ENCODE measurements around the gene C13orf42. TPM values are rescaled to one million over a fixed set of nuclear protein-coding genes. Genes with fewer than 3 reads are reported as not detected.

C13orf42 gene
- total and polyA plus RNA-seq, 2 donors (not counting 3 experiments of a cell fraction or from before 2014, with no cell fraction given), result not detected

DNA sequence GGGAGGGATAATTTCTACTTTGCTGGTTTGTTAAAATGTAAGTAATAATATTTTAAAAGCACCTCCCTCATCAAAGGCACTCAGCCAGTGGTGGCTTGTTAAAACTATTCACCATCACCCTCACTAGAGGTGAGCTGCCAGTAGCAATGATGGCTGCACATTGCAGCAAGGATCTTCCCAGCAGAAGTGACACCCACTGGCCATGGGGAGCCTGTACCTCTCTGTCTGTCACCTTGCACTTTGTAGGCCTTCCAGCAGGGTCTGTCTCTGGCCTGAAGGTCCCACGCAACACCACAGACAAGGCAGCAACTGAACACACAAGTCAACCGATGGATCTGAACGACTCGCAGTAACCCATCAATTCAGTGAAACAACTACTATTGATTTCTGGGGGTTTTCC is 47.3 kb upstream of the C13orf42 start:
- ChIA-PET CTCF (interaction anchor here (1.5 to 10.6 kb wide), 3 partner anchors 10 to 129 kb away, joined by 4 to 378 read pairs (median 16); no protein-coding TSS in a partner anchor), POLR2A (interaction anchor here (0.7 kb wide), 1 partner anchor 9 kb away, joined by 3 read pairs; no protein-coding TSS in a partner anchor)
- no peak overlapping the region for H3K4me2 ChIP-seq (ENCODE audit: insufficient read depth, low read length)
- no TSS peak for BruUV-seq (replicated peaks)
- intact Hi-C loops (cut with micrococcal nuclease) (no loop called here), dilution Hi-C loops (cut with MboI; ENCODE audit: extremely low pct_ligation_motif_present, low sequenced_read_pairs) (no loop called here)
- H3K79me2 ChIP-seq (ENCODE audit: control insufficient read depth, insufficient read depth, low read length), result no peaks in the 10 kb centered on the region
- FAIRE-seq, result no peak
- H3K9me3 ChIP-seq (replicated peaks; ENCODE audit: control insufficient read depth, insufficient read depth, low read length), result no peaks in the 10 kb centered on the region
- peaks cover 7% of the 10 kb centered on the region for H3K4me1 ChIP-seq (ENCODE audit: control insufficient read depth, extremely low read depth, insufficient read depth, low read length)
- no peak for TF ChIP-seq FOS (IDR thresholded peaks at IDR 0.05; ENCODE audit: borderline replicate concordance, insufficient read depth, low read length)
- TF ChIP-seq MYC (IDR thresholded peaks at IDR 0.05; ENCODE audit: low read depth, low read length), result no peak
- no peak for TF ChIP-seq EZH2 (IDR thresholded peaks at IDR 0.05; ENCODE audit: borderline replicate concordance, low read depth, low read length, severe bottlenecking)
- TF ChIP-seq POLR2A (IDR thresholded peaks at IDR 0.05; ENCODE audit: low read depth, low read length), result no peak
- TF ChIP-seq, protein P1, sequence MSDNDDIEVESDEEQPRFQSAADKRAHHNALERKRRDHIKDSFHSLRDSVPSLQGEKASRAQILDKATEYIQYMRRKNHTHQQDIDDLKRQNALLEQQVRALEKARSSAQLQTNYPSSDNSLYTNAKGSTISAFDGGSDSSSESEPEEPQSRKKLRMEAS (IDR thresholded peaks at IDR 0.05; ENCODE audit: insufficient read depth, insufficient read length), result no peak
- no peak overlapping the region for H3K9ac ChIP-seq (replicated peaks; ENCODE audit: extremely low read depth, insufficient read depth, low read length)
- H2AFZ ChIP-seq (ENCODE audit: low read depth, low read length), result no peak overlapping the region
- no peak overlapping the region for H3K27ac ChIP-seq (ENCODE audit: insufficient read depth, low read depth, low read length)
- no peak overlapping the region for H3K4me3 ChIP-seq (replicated peaks in 1 of 3; ENCODE audit: insufficient read depth in 1 of 3, low read depth in 1 of 3, low read length in 3 of 3)
- H4K20me1 ChIP-seq (replicated peaks; ENCODE audit: control insufficient read depth, extremely low read depth, insufficient read depth, low read length), result no peaks in the 10 kb centered on the region
- H3K36me3 ChIP-seq (ENCODE audit: control insufficient read depth in 2 of 2, extremely low read depth in 1 of 2, insufficient read depth in 2 of 2, low read length in 2 of 2), result no peaks in the 10 kb centered on the region
- DNase-seq (ENCODE audit: low read depth, low spot score), result no peak
- H3K9me1 ChIP-seq (replicated peaks; ENCODE audit: control insufficient read depth, extremely low read depth, insufficient read depth, low read length), result no peaks in the 10 kb centered on the region
- no peaks in the 10 kb centered on the region for H3K27me3 ChIP-seq (ENCODE audit: control insufficient read depth in 2 of 2, insufficient read depth in 2 of 2, low read length in 2 of 2)

DNA sequence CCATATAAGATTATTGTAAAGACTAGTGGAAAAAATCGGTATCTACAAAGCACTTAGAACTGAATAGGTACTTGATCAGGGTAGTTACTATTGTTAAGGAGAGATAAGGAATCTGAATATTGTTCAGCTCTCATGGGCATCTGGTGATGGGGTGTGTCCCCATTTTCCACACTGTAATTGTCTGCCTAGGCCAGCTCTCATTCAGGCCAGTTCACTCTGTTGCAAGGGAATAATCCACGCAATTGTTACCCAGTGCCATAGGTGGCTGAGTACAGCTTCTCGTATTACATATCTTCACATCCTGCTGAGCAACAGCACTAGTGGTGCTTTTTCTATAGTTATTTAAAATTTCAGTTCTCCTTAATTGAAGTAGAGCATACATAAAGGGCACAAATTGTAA is 45.6 kb upstream of the C13orf42 start:
- Histone ChIP-seq H3K27ac (ENCODE audit: insufficient read depth, low read depth, low read length) (no peak overlapping the region), H2AFZ (ENCODE audit: low read depth, low read length) (no peak overlapping the region), H3K4me2 (ENCODE audit: insufficient read depth, low read length) (no peak overlapping the region), H3K9me3 (replicated peaks; ENCODE audit: control insufficient read depth, insufficient read depth, low read length) (no peaks in the 10 kb centered on the region), H3K9me1 (replicated peaks; ENCODE audit: control insufficient read depth, extremely low read depth, insufficient read depth, low read length) (no peaks in the 10 kb centered on the region), H3K4me3 (replicated peaks in 1 of 3; ENCODE audit: insufficient read depth in 1 of 3, low read depth in 1 of 3, low read length in 3 of 3) (no peak overlapping the region), H3K9ac (replicated peaks; ENCODE audit: extremely low read depth, insufficient read depth, low read length) (no peak overlapping the region), H3K4me1 (ENCODE audit: control insufficient read depth, extremely low read depth, insufficient read depth, low read length) (peaks cover 7% of the 10 kb centered on the region), H3K79me2 (ENCODE audit: control insufficient read depth, insufficient read depth, low read length) (no peaks in the 10 kb centered on the region), H3K27me3 (ENCODE audit: control insufficient read depth in 2 of 2, insufficient read depth in 2 of 2, low read length in 2 of 2) (no peaks in the 10 kb centered on the region), H3K36me3 (ENCODE audit: control insufficient read depth in 2 of 2, extremely low read depth in 1 of 2, insufficient read depth in 2 of 2, low read length in 2 of 2) (no peaks in the 10 kb centered on the region), H4K20me1 (replicated peaks; ENCODE audit: control insufficient read depth, extremely low read depth, insufficient read depth, low read length) (no peaks in the 10 kb centered on the region)
- no TSS peak for BruUV-seq (replicated peaks)
- ChIA-PET POLR2A (no interaction called here), CTCF (interaction anchor here (3.6 to 10.6 kb wide), 2 partner anchors 31 to 131 kb away, joined by 16 to 378 read pairs; no protein-coding TSS in a partner anchor)
- intact Hi-C loops (cut with micrococcal nuclease), result no loop called here
- FAIRE-seq (no peak), DNase-seq (ENCODE audit: low read depth, low spot score) (no peak)
- dilution Hi-C loops (cut with MboI; ENCODE audit: extremely low pct_ligation_motif_present, low sequenced_read_pairs), result no loop called here
- TF ChIP-seq, protein P1 (IDR thresholded peaks at IDR 0.05; ENCODE audit: insufficient read depth, insufficient read length), result no peak
- TF ChIP-seq MYC (IDR thresholded peaks at IDR 0.05; ENCODE audit: low read depth, low read length), result no peak
- TF ChIP-seq GATA2 (IDR thresholded peaks at IDR 0.05; ENCODE audit: insufficient read depth, insufficient read length, low read depth, low read length), result no peak
- TF ChIP-seq, protein P2, sequence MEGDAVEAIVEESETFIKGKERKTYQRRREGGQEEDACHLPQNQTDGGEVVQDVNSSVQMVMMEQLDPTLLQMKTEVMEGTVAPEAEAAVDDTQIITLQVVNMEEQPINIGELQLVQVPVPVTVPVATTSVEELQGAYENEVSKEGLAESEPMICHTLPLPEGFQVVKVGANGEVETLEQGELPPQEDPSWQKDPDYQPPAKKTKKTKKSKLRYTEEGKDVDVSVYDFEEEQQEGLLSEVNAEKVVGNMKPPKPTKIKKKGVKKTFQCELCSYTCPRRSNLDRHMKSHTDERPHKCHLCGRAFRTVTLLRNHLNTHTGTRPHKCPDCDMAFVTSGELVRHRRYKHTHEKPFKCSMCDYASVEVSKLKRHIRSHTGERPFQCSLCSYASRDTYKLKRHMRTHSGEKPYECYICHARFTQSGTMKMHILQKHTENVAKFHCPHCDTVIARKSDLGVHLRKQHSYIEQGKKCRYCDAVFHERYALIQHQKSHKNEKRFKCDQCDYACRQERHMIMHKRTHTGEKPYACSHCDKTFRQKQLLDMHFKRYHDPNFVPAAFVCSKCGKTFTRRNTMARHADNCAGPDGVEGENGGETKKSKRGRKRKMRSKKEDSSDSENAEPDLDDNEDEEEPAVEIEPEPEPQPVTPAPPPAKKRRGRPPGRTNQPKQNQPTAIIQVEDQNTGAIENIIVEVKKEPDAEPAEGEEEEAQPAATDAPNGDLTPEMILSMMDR (IDR thresholded peaks at IDR 0.05; ENCODE audit: extremely low read depth in 1 of 2, insufficient read depth in 1 of 2, low read depth in 1 of 2, low read length in 2 of 2), result no peak
- no peak for TF ChIP-seq POLR2AphosphoS5 (IDR thresholded peaks at IDR 0.05; ENCODE audit: insufficient read depth, low read depth, low read length)
- TF ChIP-seq POLR2A (IDR thresholded peaks at IDR 0.05; ENCODE audit: low read depth, low read length), result no peak
- no peak for TF ChIP-seq EZH2 (IDR thresholded peaks at IDR 0.05; ENCODE audit: borderline replicate concordance, low read depth, low read length, severe bottlenecking)
- no peak for TF ChIP-seq FOS (IDR thresholded peaks at IDR 0.05; ENCODE audit: borderline replicate concordance, insufficient read depth, low read length)
- no peak for TF ChIP-seq JUN (IDR thresholded peaks at IDR 0.05; ENCODE audit: borderline replicate concordance, insufficient read depth, insufficient read length, low read depth)
